Mononuclear cell (primary cell): ENCODE results near the gene SYCN. TPM values are rescaled to one million over a fixed set of nuclear protein-coding genes. Genes with fewer than 3 reads are reported as not detected.
"Not testable (repeated sequence)": the region's sequence is repeated elsewhere in the genome, so short reads cannot be mapped to it uniquely, and the experiment has no call there.

Experiments used
- H3K27me3 ChIP-seq: 2 replicates; pipeline ENCODE4 v1.6.0; 2011; ENCODE audit warnings: low read length, control low read depth; ENCODE audit not compliant: insufficient read depth
- H3K4me1 ChIP-seq: 2 replicates; pipeline ENCODE4 v1.5.1; 2011; ENCODE audit warnings: mild to moderate bottlenecking, low read length, control low read depth; ENCODE audit not compliant: insufficient read depth
- H3K4me3 ChIP-seq: 2 replicates; pipeline ENCODE4 v1.5.1; 2011; ENCODE audit warnings: mild to moderate bottlenecking, low read length, moderate library complexity
- H3K9me3 ChIP-seq: 2 replicates; pipeline ENCODE4 v1.5.1; 2011; ENCODE audit warnings: low read depth, mild to moderate bottlenecking, control low read depth, low read length
- total RNA-seq: library from RNA; depleted of rRNA; stranded (reverse); fragments of >200 nt; gene quantifications from one replicate; pipeline ENCODE4 v1.2.3, GENCODE V29; 2012

Gene SYCN
- total RNA-seq, 1 donor, result not detected

DNA sequence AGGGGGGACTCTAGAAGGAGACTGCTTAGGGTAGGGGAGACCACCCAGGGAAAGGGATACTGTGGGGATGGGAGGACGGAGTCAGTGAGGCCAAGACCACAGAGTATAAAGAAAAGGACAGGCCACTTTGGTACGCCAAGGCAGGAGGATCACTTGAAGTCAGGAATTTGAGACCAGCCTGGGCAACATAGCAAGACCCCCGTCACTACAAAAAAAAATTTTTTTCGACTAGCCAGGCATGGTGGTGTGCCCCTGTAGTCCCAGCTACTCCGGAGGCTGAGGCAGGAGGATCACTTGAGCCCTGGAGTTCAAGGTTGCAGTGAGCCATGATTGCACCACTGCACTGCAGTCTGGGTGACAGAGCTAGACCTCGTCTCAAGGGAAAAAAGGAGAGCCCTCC is 34.1 kb upstream of the SYCN start:
- no peak overlapping the region for H3K4me3 ChIP-seq
- H3K27me3 ChIP-seq, result no peaks in the 10 kb centered on the region
- peaks cover 15% of the 10 kb centered on the region for H3K4me1 ChIP-seq
- no peaks in the 10 kb centered on the region for H3K9me3 ChIP-seq

GRCh38 chr19:39237200-39238184 is 33.4 kb upstream of the SYCN start:
- Histone ChIP-seq H3K9me3 (no peaks in the 10 kb centered on the region), H3K4me3 (no peak overlapping the region), H3K27me3 (no peaks in the 10 kb centered on the region), H3K4me1 (peaks cover 15% of the 10 kb centered on the region)

DNA sequence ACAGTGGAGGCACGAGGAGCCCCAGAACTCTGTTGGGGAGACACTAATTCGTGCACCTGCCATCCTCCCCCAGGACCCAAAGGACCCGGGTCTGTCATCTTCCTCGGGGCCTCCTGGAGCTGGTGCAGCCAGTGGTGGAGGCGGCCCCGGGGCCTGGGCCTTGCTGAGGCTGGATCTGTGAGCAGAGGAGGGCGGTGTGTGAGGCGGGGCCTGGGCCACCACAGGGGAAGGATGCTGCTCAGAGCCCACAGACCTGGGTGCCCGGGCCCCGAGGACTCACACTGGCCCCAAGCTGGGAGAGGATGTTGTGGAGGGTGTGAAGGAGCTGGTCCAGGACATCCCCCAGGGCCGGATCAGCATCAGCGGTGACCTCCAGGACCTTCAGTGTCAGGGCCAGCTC is 32.5 kb upstream of the SYCN start:
- no peak overlapping the region for H3K4me3 ChIP-seq

GRCh38 chr19:39232708-39233107 is 28.6 kb upstream of the SYCN start:
- H3K27me3 ChIP-seq, result no peaks in the 10 kb centered on the region
- no peaks in the 10 kb centered on the region for H3K9me3 ChIP-seq
- H3K4me1 ChIP-seq, result peaks cover 10% of the 10 kb centered on the region
- H3K4me3 ChIP-seq, result no peak overlapping the region

More for the DNA sequence above, 32.5 kb upstream of the SYCN start:
- Histone ChIP-seq H3K27me3 (no peaks in the 10 kb centered on the region), H3K9me3 (no peaks in the 10 kb centered on the region), H3K4me1 (peaks cover 15% of the 10 kb centered on the region)

DNA sequence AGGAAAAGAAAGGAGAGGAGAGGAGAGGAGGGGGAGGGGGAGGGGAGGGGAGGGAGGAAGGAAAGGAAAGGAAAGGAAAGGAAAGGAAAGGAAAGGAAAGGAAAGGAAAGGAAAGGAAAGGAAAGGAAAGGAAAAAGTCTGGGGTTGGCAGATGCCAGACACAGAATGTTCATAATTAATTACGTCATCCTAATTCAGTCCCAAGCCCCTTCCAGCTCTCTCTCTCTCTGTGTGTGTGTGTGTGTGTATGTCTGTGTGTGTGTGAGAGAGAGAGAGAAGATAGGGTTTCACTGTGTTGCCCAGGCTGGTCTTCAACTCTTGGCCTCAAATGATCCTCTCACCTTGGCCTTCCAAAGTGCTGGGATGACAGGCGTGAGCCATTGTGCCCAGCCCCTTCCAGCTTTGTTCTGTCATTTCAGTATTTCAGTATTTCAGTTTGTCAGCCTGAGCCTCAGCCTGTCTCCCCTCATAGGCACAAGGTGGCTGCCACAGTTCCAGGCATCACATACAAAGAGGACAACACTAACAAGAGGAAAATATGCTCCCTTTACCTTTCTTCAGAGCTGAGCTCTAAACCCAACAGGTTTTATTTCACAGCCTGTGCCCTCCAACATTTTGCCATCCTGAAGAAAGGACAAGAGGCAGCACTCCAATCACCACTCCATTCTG is 26.2 kb upstream of the SYCN start:
- H3K9me3 ChIP-seq, result no peaks in the 10 kb centered on the region
- no peaks in the 10 kb centered on the region for H3K27me3 ChIP-seq
- no peaks in the 10 kb centered on the region for H3K4me1 ChIP-seq
- no peak overlapping the region for H3K4me3 ChIP-seq

DNA sequence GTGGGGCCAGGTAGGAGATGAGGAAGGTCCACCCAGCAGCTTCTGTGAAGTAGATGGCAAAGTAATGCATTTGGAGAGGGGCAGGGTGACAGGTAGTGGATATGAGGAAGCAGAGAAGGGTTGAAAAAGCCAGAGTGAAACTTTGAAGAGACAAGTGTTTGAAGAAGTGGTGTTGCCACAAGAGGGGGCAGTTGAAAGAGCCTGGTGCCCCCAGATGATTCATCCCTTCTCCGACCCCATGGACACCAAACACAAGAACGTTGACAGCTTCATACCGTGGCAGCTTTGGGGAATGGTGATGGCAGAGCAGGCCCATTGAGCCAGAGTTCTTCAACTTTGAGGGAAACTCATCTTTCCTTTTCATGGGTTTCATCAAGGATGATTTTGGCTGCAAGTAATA is 20.8 kb upstream of the SYCN start:
- H3K4me1 ChIP-seq, result peaks cover 6% of the 10 kb centered on the region

DNA sequence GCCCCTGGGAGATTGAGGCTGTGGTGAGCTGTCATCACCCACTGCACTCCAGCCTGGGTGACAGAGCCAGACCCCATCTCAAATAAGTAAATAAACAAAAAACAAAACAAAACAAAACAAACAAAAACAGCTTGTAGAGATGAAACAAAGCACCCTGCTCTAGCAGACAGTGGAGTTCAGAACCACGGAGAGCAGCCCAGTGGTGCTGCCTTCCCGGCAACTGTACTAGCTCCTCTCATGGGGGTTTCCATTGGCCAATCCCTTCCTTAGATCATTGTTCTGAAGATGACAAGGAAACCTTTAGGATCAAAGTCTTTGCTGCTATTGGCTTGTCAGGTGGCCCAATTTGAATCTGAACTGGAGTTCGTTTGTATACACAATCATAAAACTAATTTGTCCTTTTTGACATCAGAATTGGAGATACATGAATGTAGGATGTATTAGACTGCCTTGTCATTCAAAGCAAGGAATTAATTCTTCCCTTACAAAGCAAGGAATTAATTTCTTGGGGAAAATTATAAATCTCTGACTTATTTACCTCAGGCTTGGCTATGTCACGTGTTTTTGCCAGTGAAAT is 19.7 kb upstream of the SYCN start:
- H3K4me3 ChIP-seq, result no peak overlapping the region
- no peaks in the 10 kb centered on the region for H3K9me3 ChIP-seq
- H3K4me1 ChIP-seq, result peaks cover 6% of the 10 kb centered on the region
- H3K27me3 ChIP-seq, result peaks cover 2% of the 10 kb centered on the region

More for the DNA sequence above, 20.8 kb upstream of the SYCN start:
- Histone ChIP-seq H3K9me3 (no peaks in the 10 kb centered on the region), H3K27me3 (peaks cover 2% of the 10 kb centered on the region), H3K4me3 (no peak overlapping the region)

DNA sequence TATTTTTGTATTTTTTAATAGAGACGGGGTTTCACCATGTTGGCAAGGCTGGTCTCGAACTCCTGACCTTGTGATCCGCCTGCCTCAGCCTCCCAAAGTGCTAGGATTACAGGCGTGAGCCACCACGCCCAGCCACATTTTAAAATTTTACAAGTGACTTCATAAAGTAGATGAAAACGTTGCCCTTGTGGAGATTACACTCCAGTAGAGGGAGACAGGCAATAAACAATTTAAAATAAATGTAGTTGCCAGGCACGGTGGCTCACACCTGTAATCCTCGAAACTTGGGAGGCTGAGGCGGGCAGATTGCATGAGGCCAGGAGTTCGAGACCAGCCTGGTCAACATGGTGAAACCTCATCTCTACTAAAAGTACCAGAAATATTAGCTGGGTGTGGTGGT is 15.0 kb upstream of the SYCN start:
- not testable (repeated sequence) for H3K9me3 ChIP-seq, H3K4me3 ChIP-seq, H3K27me3 ChIP-seq, H3K4me1 ChIP-seq

DNA sequence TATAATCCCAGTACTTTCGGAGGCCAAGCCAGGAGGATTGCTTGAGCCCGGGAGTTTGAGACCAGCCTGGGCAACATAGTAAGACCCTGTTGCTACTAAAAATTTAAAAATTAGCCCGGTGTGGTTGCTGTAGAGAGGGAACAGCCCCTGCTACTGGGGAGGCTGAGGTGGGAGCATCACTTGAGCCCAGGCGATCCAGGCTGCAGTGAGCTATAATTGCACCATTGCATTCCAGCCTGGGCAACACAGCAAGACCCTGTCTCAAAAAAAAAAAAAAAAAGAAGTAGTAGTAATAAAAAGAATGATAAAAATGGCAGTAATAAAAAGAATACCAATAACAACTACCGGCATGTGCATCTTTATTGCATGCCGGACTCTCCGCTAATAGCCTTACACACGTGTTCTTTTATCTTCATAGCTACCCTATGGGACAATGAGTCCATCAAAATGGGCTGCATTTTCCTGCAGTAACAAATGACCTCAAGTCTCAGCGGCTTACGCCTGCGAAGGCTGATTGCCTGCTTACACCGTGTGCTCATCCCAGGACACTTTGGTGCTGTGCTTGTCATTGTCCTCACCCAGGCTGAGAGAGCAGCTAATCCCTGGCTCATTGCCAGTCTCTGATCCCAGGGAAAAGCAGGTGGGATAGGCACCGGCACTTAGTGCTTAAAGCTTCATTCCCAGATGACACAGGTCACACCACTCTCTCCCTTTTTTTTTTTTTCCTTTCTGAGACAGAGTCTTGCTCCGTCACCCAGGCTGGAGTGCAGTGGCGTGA is 14.4 kb upstream of the SYCN start:
- no peaks in the 10 kb centered on the region for H3K9me3 ChIP-seq
- no peak overlapping the region for H3K4me3 ChIP-seq
- no peaks in the 10 kb centered on the region for H3K4me1 ChIP-seq
- peaks cover 2% of the 10 kb centered on the region for H3K27me3 ChIP-seq

- Histone ChIP-seq H3K4me1 (no peaks in the 10 kb centered on the region), H3K4me3 (no peak overlapping the region), H3K27me3 (no peaks in the 10 kb centered on the region), H3K9me3 (no peaks in the 10 kb centered on the region)
These were observed 13.0 kb upstream of the SYCN start for GRCh38 chr19:39217094-39217493.

- H3K4me1 ChIP-seq, H3K4me3 ChIP-seq, H3K27me3 ChIP-seq, H3K9me3 ChIP-seq: not testable (repeated sequence)
These were observed 11.3 kb upstream of the SYCN start for GRCh38 chr19:39215323-39215722.

DNA sequence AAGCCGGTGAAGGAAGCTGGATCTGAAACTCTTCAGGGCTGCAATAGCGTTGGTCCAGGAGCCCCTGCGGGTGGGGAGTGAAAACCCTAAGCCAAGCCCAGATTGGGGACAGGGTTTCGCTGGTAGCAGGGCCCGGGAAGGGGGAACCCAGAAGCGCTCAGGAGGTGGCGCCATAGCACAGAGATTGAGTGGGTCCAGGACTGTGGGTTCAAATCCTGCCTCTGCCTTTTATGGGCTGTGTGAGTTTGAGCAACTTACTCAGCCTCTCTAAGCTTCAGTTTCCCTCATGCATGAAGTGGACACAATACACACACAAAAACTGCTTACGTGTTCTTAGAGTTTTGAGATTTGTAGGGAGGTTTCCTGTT is 8.3 kb upstream of the SYCN start:
- H3K9me3 ChIP-seq, result no peaks in the 10 kb centered on the region
- H3K4me1 ChIP-seq, result no peaks in the 10 kb centered on the region
- no peaks in the 10 kb centered on the region for H3K27me3 ChIP-seq
- H3K4me3 ChIP-seq, result no peak overlapping the region

- H3K4me1 ChIP-seq, result no peaks in the 10 kb centered on the region
- no peaks in the 10 kb centered on the region for H3K27me3 ChIP-seq
- no peaks in the 10 kb centered on the region for H3K9me3 ChIP-seq
- H3K4me3 ChIP-seq, result no peak overlapping the region
These were observed 7.8 kb upstream of the SYCN start for GRCh38 chr19:39211731-39212374.

- Histone ChIP-seq H3K27me3 (no peaks in the 10 kb centered on the region), H3K4me3 (no peak overlapping the region), H3K9me3 (no peaks in the 10 kb centered on the region), H3K4me1 (no peaks in the 10 kb centered on the region)
These were observed 5.1 kb upstream of the SYCN start for GRCh38 chr19:39209196-39209595.
